Temporal lobe (tissue), 2 donors: ENCODE measurements around the gene AMN1. TPM values are rescaled to one million over a fixed set of nuclear protein-coding genes. Genes with fewer than 3 reads are reported as not detected.

Experiments used
- small RNA-seq: library from RNA; depleted of rRNA; stranded (forward); fragments of <200 nt; gene quantifications from one replicate; pipeline ENCODE3, GENCODE V24; 2014; ENCODE audit warnings: low replicate concordance
- total RNA-seq: library from RNA; depleted of rRNA; stranded (reverse); fragments of >200 nt; gene quantifications from one replicate; pipeline ENCODE4 v1.2.3, GENCODE V29; 2014

AMN1 gene
- total RNA-seq, 1 donor from 2014 or later: 56.8 TPM

Small RNAs within 50 kb of the gene (small RNA-seq; reads per million reads assigned to genes)
- not detected for gene AC023157.2

Other genes starting within 250 kb of the AMN1 start
- 41.6 TPM for gene DENND5B, start 137.9 kb downstream of the AMN1 start, total RNA-seq
- gene ETFBKMT, start 69.3 kb downstream of the AMN1 start, total RNA-seq: 1.5 TPM
- 64.2 TPM for gene RESF1, start 230.4 kb upstream of the AMN1 start, total RNA-seq